GM23248 (cell line): ENCODE data around the gene OTP. TPM values are rescaled to one million over a fixed set of nuclear protein-coding genes. Genes with fewer than 3 reads are reported as not detected.

Experiments used
- DNase-seq: peaks from one replicate; pipeline ENCODE4 v3.0.0-alpha.2; 2015
- H2AFZ ChIP-seq: fragments of 200-600 bp; sonication (generic); 2 replicates; pipeline ENCODE4 v1.6.1; 2016; ENCODE audit warnings: antibody characterized with exemption
- H3F3A ChIP-seq: fragments of 200-600 bp; sonication (generic); 2 replicates; pipeline ENCODE4 v1.6.1; 2016; ENCODE audit warnings: mild to moderate bottlenecking, antibody characterized with exemption, mixed run types; ENCODE audit not compliant: insufficient read depth
- H3K27ac ChIP-seq: fragments of 200-600 bp; sonication (generic); 2 replicates; pipeline ENCODE4 v1.5.1; 2016; ENCODE audit warnings: mild to moderate bottlenecking
- H3K27me3 ChIP-seq: fragments of 200-600 bp; sonication (generic); replicated peaks from 2 replicates; pipeline ENCODE4 v1.6.1; 2016; ENCODE audit warnings: mild to moderate bottlenecking; ENCODE audit not compliant: insufficient read depth
- H3K36me3 ChIP-seq: fragments of 200-600 bp; sonication (generic); 2 replicates; pipeline ENCODE4 v1.6.1; 2016; ENCODE audit warnings: low read depth, mild to moderate bottlenecking
- H3K4me1 ChIP-seq: fragments of 200-600 bp; sonication (generic); 2 replicates; pipeline ENCODE4 v1.6.1; 2016; ENCODE audit warnings: mild to moderate bottlenecking; ENCODE audit not compliant: insufficient read depth
- H3K4me2 ChIP-seq: fragments of 200-600 bp; sonication (generic); one replicate; pipeline ENCODE4 v1.6.1; 2016; ENCODE audit warnings: mild to moderate bottlenecking; ENCODE audit not compliant: unreplicated experiment
- H3K4me3 ChIP-seq: fragments of 200-600 bp; sonication (generic); 2 replicates; pipeline ENCODE4 v1.5.1; 2016; ENCODE audit warnings: mild to moderate bottlenecking
- H3K79me2 ChIP-seq: fragments of 200-600 bp; sonication (generic); 2 replicates; pipeline ENCODE4 v1.6.1; 2016; ENCODE audit warnings: mild to moderate bottlenecking; ENCODE audit not compliant: insufficient read depth
- H3K9ac ChIP-seq: fragments of 200-600 bp; sonication (generic); 2 replicates; pipeline ENCODE4 v1.6.1; 2016; ENCODE audit warnings: mild to moderate bottlenecking
- H3K9me2 ChIP-seq: fragments of 200-600 bp; sonication (generic); 2 replicates; pipeline ENCODE4 v1.6.1; 2016; ENCODE audit warnings: mixed run types, mild to moderate bottlenecking, moderate library complexity; ENCODE audit not compliant: insufficient read depth
- H3K9me3 ChIP-seq: fragments of 200-600 bp; sonication (generic); one replicate; pipeline ENCODE4 v1.6.1; 2017; ENCODE audit warnings: low read depth
- H4K20me1 ChIP-seq: fragments of 200-600 bp; sonication (generic); 2 replicates; pipeline ENCODE4 v1.6.0; 2016; ENCODE audit not compliant: insufficient read depth
- EZH2 ChIP-seq: fragments of 200-600 bp; sonication (generic); IDR thresholded peaks from 2 replicates; pipeline ENCODE4 v1.6.1; 2018; ENCODE audit warnings: antibody characterized with exemption, mild to moderate bottlenecking; ENCODE audit not compliant: insufficient read depth, poor library complexity, severe bottlenecking
- EZH2phosphoT487 ChIP-seq: fragments of 200-600 bp; sonication (generic); IDR thresholded peaks from 2 replicates; pipeline ENCODE4 v1.6.1; 2018; ENCODE audit warnings: antibody characterized with exemption, moderate library complexity, mild to moderate bottlenecking, low read depth; ENCODE audit not compliant: insufficient read depth
- WGBS, 2 experiments: methylation state at CpG; one replicate each; pipeline ENCODE4 v1.1.6; 2015 to 2017; ENCODE audit warnings: low lambda C conversion rate in 2 of 2, low coverage in 1 of 2; ENCODE audit errors: missing lambda C conversion rate in 2 of 2; 5-methylcytosine and 5-hydroxymethylcytosine counted together
- in situ Hi-C: fragments of 300-500 bp; cut with MboI; formaldehyde crosslinking; loops from 2 replicates; pipeline ENCODE4 v1.15.0; 2020
- polyA plus RNA-seq: library from polyadenylated mRNA; unstranded; fragments of >200 nt; fragmentation: Nextera tagmentation; extraction: Ambion mirVana; gene quantifications from 2 replicates; pipeline ENCODE4 v1.2.1, GENCODE V29; 2016
- total RNA-seq: library from RNA; depleted of rRNA; stranded (reverse); fragments of >200 nt; shearing (Covaris generic); gene quantifications from 2 replicates; pipeline ENCODE4 v1.2.3, GENCODE V29; 2014

Gene OTP
- total and polyA plus RNA-seq, 2 experiments from 2014 or later, result not detected

- peaks cover 76% of the 10 kb centered on the region for H3K27me3 ChIP-seq
- WGBS, 2 experiments, result 24 to 33% methylated on average over 32 to 33 of the region's 33 CpGs
- no peaks in the 10 kb centered on the region for H3K36me3 ChIP-seq
- H2AFZ ChIP-seq, result no peak overlapping the region
- DNase-seq, result no peak
- H3K79me2 ChIP-seq, result no peaks in the 10 kb centered on the region
- H3F3A ChIP-seq, result no peaks in the 10 kb centered on the region
- no peaks in the 10 kb centered on the region for H3K9me3 ChIP-seq
- in situ Hi-C loops, result no loop called here
- H3K9me2 ChIP-seq, result no peaks in the 10 kb centered on the region
- no peaks in the 10 kb centered on the region for H3K4me1 ChIP-seq
- H3K4me3 ChIP-seq, result no peak overlapping the region
- no peak overlapping the region for H3K4me2 ChIP-seq
- no peak overlapping the region for H3K9ac ChIP-seq
- TF ChIP-seq EZH2phosphoT487 (peak; percentile 63), EZH2 (peak; percentile 99)
- H3K27ac ChIP-seq, result no peak overlapping the region
- no peaks in the 10 kb centered on the region for H4K20me1 ChIP-seq
These were observed 6.1 kb upstream of the OTP start for GRCh38 chr5:77644371-77645157.

GRCh38 chr5:77643654-77644370, 5.3 kb upstream of the OTP start:
- Histone ChIP-seq H3K9ac (no peak overlapping the region), H4K20me1 (no peaks in the 10 kb centered on the region), H3K9me2 (no peaks in the 10 kb centered on the region), H3K36me3 (no peaks in the 10 kb centered on the region), H3K4me1 (no peaks in the 10 kb centered on the region), H3K4me2 (no peak overlapping the region), H3K27me3 (peaks cover 84% of the 10 kb centered on the region), H3F3A (no peaks in the 10 kb centered on the region), H2AFZ (no peak overlapping the region), H3K9me3 (no peaks in the 10 kb centered on the region), H3K79me2 (no peaks in the 10 kb centered on the region), H3K27ac (no peak overlapping the region), H3K4me3 (no peak overlapping the region)
- TF ChIP-seq EZH2phosphoT487 (0 out of 2 replicates have a peak, but pooled peaks have one; percentile 19), EZH2 (no peak)
- no peak for DNase-seq
- in situ Hi-C loops, result no loop called here
- WGBS, 2 experiments, result 15 to 18% methylated on average over 28 of the region's 28 CpGs

- in situ Hi-C loops, result no loop called here
- H4K20me1 ChIP-seq, result no peaks in the 10 kb centered on the region
- H3K9me2 ChIP-seq, result no peaks in the 10 kb centered on the region
- H2AFZ ChIP-seq, result no peak overlapping the region
- WGBS, 2 experiments, result 27% methylated on average over 21 of the region's 21 CpGs
- H3K4me3 ChIP-seq, result no peak overlapping the region
- no peak overlapping the region for H3K4me2 ChIP-seq
- no peak overlapping the region for H3K27ac ChIP-seq
- TF ChIP-seq EZH2, result no peak
- no peak for TF ChIP-seq EZH2phosphoT487
- H3K9ac ChIP-seq, result no peak overlapping the region
- H3K9me3 ChIP-seq, result no peaks in the 10 kb centered on the region
- H3K4me1 ChIP-seq, result no peaks in the 10 kb centered on the region
- H3K36me3 ChIP-seq, result no peaks in the 10 kb centered on the region
- no peaks in the 10 kb centered on the region for H3K79me2 ChIP-seq
- DNase-seq, result no peak
- H3F3A ChIP-seq, result no peaks in the 10 kb centered on the region
- H3K27me3 ChIP-seq, result peaks cover 92% of the 10 kb centered on the region
These were observed 4.5 kb upstream of the OTP start for GRCh38 chr5:77642738-77643653.

- WGBS, 2 experiments, result 32 to 37% methylated on average over 19 of the region's 19 CpGs
- in situ Hi-C loops, result no loop called here
- Histone ChIP-seq H3K79me2 (no peaks in the 10 kb centered on the region), H3K9me3 (no peaks in the 10 kb centered on the region), H3K36me3 (no peaks in the 10 kb centered on the region), H3K9me2 (no peaks in the 10 kb centered on the region), H3K4me2 (no peak overlapping the region), H3K27ac (no peak overlapping the region), H4K20me1 (no peaks in the 10 kb centered on the region), H2AFZ (no peak overlapping the region), H3K4me1 (no peaks in the 10 kb centered on the region), H3K27me3 (peaks cover 94% of the 10 kb centered on the region), H3K4me3 (no peak overlapping the region), H3F3A (no peaks in the 10 kb centered on the region), H3K9ac (no peak overlapping the region)
- DNase-seq, result no peak
- peak; percentile 51; the same call in 1 of the 2 replicates for TF ChIP-seq EZH2phosphoT487
- TF ChIP-seq EZH2, result peak; percentile 87
These were observed 3.6 kb upstream of the OTP start for GRCh38 chr5:77641963-77642737.
